Motor neuron (in vitro differentiated cells): ENCODE data around the gene NRDE2. TPM values are rescaled to one million over a fixed set of nuclear protein-coding genes. Genes with fewer than 3 reads are reported as not detected.
"Not testable (repeated sequence)": the region's sequence is repeated elsewhere in the genome, so short reads cannot be mapped to it uniquely, and the experiment has no call there.

Experiments used
- ATAC-seq, 8 experiments: fragments of 200-7000 bp; cut with Tn5 transposase; replicated peaks in 6 of 8; 2 replicates each; pipeline ENCODE4 v1.8.0; 2021; ENCODE audit warnings: mild to moderate bottlenecking in 8 of 8, moderate library complexity in 8 of 8
- H3K27ac ChIP-seq, 2 donors: fragments of 250-450 bp; sonication (Bioruptor Pico); 2 replicates each; pipeline ENCODE4 v1.9.0; 2021; ENCODE audit warnings: antibody characterized with exemption in 2 of 2, mild to moderate bottlenecking in 2 of 2, moderate library complexity in 1 of 2
- H3K4me1 ChIP-seq, 2 donors: fragments of 250-450 bp; sonication (Bioruptor Pico); replicated peaks in 1 of 2; 2 replicates each; pipeline ENCODE4 v1.6.1; 2021; ENCODE audit warnings: antibody characterized with exemption in 2 of 2, mild to moderate bottlenecking in 2 of 2, moderate library complexity in 1 of 2
- H3K4me3 ChIP-seq, 5 donors: fragments of 250-450 bp; sonication (Bioruptor Pico); 2 replicates each; pipeline ENCODE4 v1.9.0; 2021; ENCODE audit warnings: antibody characterized with exemption in 5 of 5, mild to moderate bottlenecking in 5 of 5, moderate library complexity in 4 of 5
- WGBS, 10 experiments: fragments of 450-650 bp; shearing (Covaris generic); methylation state at CpG; one replicate each; pipeline ENCODE4 v1.0.0; 2022; 5-methylcytosine and 5-hydroxymethylcytosine counted together
- in situ Hi-C, 9 experiments: fragments of 400-800 bp; cut with MboI; loops; one replicate each; pipeline ENCODE4 v1.15.0; 2021; ENCODE audit warnings: low sequenced_read_pairs in 9 of 9, low pct_unique_long_range_greater_than_20kb in 2 of 9; ENCODE audit not compliant: unreplicated experiment in 9 of 9
- total RNA-seq, 8 experiments: library from RNA; unstranded; fragments of 300-600 nt; gene quantifications; 2 replicates each; pipeline versions ENCODE4 v1.2.3 to v1.2.4, GENCODE V29; 2022

NRDE2 gene
- total RNA-seq, 8 experiments from 2014 or later, result 6.4 to 21.6 (median 9.9) TPM

DNA sequence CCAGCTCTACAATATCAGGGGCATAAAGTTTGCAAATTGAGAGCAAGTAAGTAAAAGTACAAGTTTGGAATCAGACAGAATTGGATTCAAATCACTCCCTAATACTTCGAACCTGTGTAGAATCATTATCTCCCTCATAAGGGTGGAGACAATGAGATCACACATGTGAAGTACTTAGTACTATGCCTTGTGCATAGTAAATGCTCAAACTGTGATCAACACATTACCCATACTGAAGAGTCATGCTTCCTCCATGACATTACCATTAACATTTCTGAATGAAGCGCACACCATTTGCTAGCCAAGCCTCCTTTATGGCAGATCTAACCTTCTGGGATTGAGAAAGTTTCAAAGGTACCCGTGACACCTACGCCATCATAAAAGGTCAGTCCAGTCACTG is 26.6 kb upstream of the NRDE2 start:
- WGBS, 10 experiments, result 0 to 100% (median 67%) methylated on average over 1 to 4 of the region's 4 CpGs; no CpG with 5 or more reads in 1 of the 10 experiments
- H3K27ac ChIP-seq, result no peak overlapping the region
- in situ Hi-C loops, result no loop called here
- peak in 2 of 8 experiments; percentile 70 to 89 for ATAC-seq
- peaks cover 4 to 8% of the 10 kb centered on the region in 2 donors for H3K4me1 ChIP-seq
- H3K4me3 ChIP-seq, result no peak overlapping the region

DNA sequence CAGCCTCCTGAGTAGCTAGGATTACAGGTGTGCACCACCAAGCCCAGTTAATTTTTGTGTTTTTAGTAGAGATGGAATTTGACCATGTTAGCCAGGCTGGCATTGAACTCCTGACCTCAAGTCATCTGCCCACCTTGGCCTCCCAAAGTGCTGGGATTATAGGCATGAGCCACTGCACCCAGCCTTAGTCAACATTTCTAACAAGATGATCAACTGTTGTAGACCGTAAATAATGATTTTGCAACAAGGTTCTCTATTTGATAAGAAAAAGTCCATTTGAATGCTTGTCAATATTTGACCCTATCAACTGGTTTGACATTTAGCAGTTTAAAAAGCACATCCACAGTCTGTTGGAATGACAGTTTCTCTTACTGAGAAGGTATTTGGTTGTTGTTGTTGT is 25.2 kb upstream of the NRDE2 start:
- no peak for ATAC-seq
- 15 to 100% (median 100%) methylated on average over 1 of the region's 1 CpG; no CpG with 5 or more reads in 5 of the 10 experiments for WGBS, 10 experiments
- in situ Hi-C loops, result no loop called here
- Histone ChIP-seq H3K4me3 (no peak overlapping the region), H3K4me1 (peaks cover 4 to 8% of the 10 kb centered on the region in 2 donors), H3K27ac (no peak overlapping the region)

DNA sequence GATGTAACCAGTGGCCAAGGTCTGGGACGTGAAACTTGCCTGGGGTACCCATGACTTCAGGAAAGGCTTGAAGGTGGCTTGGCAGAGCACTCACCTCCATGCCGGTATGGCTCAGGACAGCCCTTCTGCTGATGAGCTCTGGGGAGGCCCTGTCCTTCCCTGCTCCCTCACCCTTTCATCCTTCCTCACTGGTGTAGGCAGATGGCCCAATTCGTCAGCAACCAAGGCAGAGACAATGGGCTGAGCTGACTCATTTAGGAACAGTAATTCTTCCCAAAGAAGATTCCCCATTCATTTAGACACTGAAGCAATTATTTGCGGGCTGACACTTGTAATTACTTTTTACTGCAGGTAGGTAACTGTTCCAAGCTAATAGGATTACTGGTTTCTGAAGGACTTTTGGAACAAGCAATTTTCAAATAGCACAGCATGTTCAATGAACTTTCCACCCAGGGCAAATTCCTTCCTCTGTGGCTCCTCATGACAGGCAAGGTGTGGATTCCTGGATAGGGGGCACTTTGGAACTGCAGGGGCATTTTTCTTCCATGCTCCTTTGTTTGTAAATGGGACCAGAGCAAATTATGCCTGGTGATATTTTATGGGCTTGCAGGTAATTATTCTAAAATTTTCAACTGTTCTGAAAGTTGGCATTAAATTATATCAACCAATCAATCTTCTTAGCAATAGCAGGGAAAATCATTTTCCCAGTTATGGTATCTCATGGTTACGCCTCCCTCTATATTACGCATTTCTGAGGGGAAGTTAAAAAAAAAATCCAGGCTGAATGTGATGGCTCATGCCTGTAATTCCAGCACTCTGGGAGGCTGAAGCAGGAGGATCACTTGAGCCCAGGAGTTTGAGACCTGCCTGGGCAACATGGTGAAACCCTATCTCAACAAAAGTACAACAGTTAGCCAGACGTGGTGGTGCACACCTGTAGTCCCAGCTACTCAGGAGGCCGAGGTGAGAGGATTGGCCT is 24.1 kb upstream of the NRDE2 start:
- Histone ChIP-seq H3K4me3 (no peak overlapping the region), H3K4me1 (peaks cover 4 to 8% of the 10 kb centered on the region in 2 donors), H3K27ac (no peak overlapping the region)
- in situ Hi-C loops, result no loop called here
- peak in 5 of 8 experiments; percentile 55 to 72 (median 69) for ATAC-seq
- 20 to 94% (median 80%) methylated on average over 1 to 4 of the region's 8 CpGs; no CpG with 5 or more reads in 2 of the 10 experiments for WGBS, 10 experiments

DNA sequence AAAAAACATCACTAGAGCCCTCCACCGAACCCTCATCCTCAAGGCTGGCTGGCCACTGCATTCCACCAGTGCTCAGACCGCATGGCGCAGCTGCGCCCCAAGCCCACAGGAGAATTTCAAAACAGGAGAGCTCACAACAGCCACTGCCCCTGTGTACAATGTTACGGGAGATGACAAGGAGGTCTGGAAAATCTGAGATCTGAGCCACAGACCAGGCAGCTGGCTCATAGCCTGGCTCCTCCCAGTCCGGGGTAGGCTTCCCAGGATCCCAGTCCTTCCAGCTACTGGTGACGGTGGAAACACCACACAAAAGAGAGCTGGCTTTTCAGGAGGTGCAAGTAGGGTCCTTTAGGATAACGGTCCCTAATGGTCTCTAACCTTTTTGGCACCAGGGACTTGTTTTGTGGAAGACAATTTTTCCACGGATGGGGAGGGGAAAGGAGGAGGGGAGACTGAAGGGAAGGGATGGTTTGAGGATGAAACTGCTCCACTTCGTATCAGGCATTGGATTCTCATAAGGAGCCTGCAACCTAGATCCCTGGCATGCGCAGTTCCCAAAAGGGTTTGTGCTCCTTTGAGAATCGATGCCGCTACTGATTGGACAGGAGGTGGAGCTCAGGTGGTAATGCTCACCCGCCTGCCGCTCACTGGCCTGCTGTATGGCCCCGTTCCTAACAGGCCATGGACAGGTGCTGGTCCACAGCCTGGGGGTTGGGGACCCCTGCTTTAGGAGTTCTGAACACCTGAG is 23.0 kb upstream of the NRDE2 start:
- Histone ChIP-seq H3K4me1 (peaks cover 4 to 8% of the 10 kb centered on the region in 2 donors), H3K4me3 (no peak overlapping the region), H3K27ac (no peak overlapping the region)
- 0 to 100% (median 87%) methylated on average over 1 to 7 of the region's 16 CpGs; no CpG with 5 or more reads in 5 of the 10 experiments for WGBS, 10 experiments
- in situ Hi-C loops, result no loop called here
- no peak for ATAC-seq

DNA sequence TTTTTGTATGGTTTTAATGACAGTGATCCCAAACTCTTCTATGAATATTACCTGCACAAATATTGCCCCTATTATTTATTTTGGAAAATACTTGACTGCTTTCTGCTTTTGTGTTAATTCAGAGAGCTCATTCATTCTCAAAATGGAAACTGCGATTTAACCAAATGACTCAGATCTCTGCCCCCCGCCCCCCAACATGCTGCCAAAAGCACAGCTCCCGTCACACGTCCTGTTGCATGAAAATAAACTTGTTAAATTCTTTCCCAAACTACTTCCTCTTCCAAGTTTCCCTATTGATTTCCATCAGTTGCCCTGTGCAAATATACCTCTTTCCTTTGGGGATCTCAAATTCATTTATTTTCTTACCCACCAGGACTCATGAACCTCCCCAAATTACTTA is 18.0 kb upstream of the NRDE2 start:
- no peak overlapping the region for H3K4me3 ChIP-seq
- H3K27ac ChIP-seq, result no peak overlapping the region
- no peaks in the 10 kb centered on the region for H3K4me1 ChIP-seq
- 0 to 100% (median 79%) methylated on average over 1 to 4 of the region's 4 CpGs; no CpG with 5 or more reads in 2 of the 10 experiments for WGBS, 10 experiments
- no peak for ATAC-seq
- in situ Hi-C loops, result no loop called here

DNA sequence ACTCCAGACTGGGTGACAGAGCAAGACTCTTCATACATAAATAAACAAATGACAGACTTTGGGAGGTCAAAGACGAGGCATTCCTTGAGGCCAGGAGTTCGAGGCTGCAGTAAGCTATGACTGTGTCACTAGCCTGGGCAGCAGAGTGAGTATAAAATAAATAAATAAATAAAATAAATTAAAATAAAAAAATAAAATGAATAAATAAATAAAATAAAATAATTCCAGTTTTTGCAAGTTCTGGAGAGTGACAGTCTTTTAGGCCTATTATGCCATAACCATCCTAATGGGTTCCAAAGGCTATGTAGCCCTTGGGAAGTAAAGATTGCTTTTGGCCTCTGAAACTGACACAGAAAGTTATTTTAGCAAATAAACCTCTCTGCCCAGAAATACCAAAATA is 16.5 kb upstream of the NRDE2 start:
- no peak for ATAC-seq
- H3K4me1 ChIP-seq, result peaks cover 0 to 5% of the 10 kb centered on the region in 2 donors
- H3K27ac ChIP-seq, result no peak overlapping the region
- in situ Hi-C loops, result no loop called here
- H3K4me3 ChIP-seq, result no peak overlapping the region
- whole genome bisulfite sequencing, 10 experiments, result 13 to 100% (median 91%) methylated on average over 1 to 2 of the region's 2 CpGs; no CpG with 5 or more reads in 1 of the 10 experiments

DNA sequence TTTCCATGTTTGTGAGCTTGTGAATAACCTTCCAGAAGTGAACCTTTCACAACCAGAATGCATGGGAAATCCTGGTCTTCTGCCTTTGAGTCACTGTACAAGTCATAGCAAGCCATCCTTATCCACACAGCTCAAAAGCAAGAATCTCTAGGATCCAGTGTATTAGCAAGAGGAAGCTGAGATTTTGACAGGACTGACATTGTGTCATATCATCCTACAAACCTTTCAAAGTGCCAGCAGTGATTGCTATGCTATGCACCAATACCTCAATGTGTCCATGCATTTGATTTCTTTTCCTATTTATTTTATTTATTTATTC is 13.5 kb upstream of the NRDE2 start:
- ATAC-seq, result no peak
- peaks cover 0 to 5% of the 10 kb centered on the region in 2 donors for H3K4me1 ChIP-seq
- in situ Hi-C loops, result no loop called here
- no peak overlapping the region for H3K27ac ChIP-seq
- no peak overlapping the region for H3K4me3 ChIP-seq

DNA sequence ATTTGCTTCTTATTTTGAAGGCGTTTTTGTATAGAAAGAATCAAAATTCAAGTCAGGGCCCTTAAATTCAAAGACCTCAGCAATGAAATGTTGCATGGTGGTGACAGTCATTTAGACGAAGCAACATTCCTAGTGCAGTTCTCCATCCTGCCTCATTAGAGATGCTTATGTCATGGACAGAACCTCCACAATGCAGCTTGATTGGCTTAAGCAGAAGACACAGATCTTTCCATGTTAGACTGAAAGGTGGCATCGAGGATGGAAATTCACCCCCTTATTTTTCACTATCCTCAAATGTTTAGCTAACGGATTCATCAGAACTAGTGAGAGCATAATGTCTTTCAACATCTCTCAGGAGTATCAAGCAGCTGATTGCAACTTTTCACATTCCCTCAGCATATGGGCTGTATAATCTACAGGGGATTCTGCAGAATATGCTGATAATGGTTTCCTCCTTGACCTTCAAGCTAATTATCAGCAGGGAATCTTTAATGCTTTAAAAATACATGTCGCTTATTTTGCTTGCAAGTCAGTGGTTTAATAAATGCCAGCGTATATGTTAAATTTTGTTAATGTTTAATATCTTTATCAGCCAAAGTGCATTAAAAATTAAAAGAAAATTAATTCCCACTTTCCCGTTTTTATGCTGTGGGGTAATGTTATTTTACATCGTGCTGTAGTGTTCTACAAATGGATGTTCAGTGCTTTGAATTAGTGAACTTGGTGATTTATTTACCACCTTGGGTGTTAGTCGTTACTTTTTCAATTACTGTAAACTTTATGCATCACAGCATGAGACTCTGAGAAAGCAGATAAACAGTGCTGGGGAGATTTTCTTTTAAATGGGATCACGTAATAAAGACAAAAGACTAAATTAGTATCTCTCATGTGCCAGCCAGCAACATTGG is 12.8 kb upstream of the NRDE2 start:
- in situ Hi-C loops, result no loop called here
- Histone ChIP-seq H3K27ac (no peak overlapping the region), H3K4me3 (no peak overlapping the region), H3K4me1 (peaks cover 0 to 5% of the 10 kb centered on the region in 2 donors)
- peak in 4 of 8 experiments; percentile 27 to 81 (median 39) for ATAC-seq
- WGBS, 10 experiments, result 28 to 100% (median 68%) methylated on average over 2 to 10 of the region's 10 CpGs

DNA sequence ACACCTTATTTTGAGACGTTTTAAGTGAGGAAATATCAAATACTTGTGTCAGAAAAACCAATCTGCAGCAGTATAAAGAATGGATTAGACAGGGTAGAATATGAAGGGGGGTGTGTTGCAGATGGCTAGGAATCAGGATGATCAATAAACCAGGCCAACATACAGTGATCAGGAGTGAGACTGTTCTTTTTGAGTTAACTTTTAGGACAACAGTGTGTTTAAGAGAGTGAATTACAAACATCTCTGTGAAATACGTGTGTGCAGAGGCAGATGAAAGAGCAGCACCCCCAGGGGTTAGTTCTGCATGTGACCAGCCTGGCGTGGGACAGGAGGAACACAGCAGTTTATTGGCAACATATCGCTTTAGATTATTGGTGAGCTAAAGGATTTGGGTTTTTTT is 10.6 kb upstream of the NRDE2 start:
- Histone ChIP-seq H3K4me1 (peaks cover 0 to 5% of the 10 kb centered on the region in 2 donors), H3K27ac (no peak overlapping the region), H3K4me3 (no peak overlapping the region)
- ATAC-seq, result no peak
- 17 to 67% (median 26%) methylated on average over 1 to 4 of the region's 4 CpGs; no CpG with 5 or more reads in 3 of the 10 experiments for WGBS, 10 experiments
- in situ Hi-C loops, result no loop called here

DNA sequence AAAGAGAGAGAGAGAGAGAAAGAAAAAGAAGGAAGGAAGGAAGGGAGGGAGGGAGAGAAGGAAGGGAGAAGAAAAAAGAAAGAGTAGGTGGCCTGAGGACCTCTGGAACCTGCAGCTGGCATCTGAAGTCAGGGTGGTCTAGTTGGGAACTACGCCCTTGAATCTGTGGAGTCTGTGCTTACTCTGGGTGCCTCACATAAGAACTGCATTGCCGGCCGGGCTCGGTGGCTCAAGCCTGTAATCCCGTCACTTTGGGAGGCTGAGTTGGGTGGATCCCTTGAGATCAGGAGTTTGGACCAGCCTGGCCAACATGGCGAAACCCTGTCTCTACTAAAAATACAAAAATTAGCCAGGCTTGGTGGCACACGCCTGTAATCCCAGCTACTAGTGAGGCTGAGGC is 10.0 kb upstream of the NRDE2 start:
- WGBS, 10 experiments, result 0 to 88% (median 64%) methylated on average over 1 to 7 of the region's 7 CpGs; no CpG with 5 or more reads in 2 of the 10 experiments
- no peak for ATAC-seq

DNA sequence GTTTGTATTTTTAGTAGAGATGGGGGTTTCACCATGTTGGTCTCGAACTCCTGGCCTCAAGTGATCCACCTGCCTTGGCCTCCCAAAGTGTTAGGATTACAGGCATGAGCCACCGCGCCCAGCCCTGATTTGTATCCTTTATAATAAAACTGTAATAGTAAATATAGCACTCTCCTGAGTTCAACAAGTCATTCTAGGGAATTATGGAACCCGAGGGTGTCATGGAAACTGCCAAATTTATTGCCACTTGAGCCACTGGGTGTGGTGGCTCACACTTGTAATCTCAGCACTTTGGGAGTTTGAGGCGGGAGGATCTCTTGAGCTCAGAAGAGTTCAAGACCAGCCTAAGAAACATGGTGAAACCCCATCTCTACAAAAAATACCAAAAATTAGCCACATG is 9.5 kb upstream of the NRDE2 start:
- ATAC-seq, in situ Hi-C loops: not testable (repeated sequence)
- 32 to 100% (median 66%) methylated on average over 1 to 5 of the region's 5 CpGs; no CpG with 5 or more reads in 1 of the 10 experiments for WGBS, 10 experiments

More for the DNA sequence above, 10.0 kb upstream of the NRDE2 start:
- in situ Hi-C loops, result no loop called here
- Histone ChIP-seq H3K4me3 (no peak overlapping the region), H3K27ac (no peak overlapping the region), H3K4me1 (peaks cover 0 to 5% of the 10 kb centered on the region in 2 donors)

DNA sequence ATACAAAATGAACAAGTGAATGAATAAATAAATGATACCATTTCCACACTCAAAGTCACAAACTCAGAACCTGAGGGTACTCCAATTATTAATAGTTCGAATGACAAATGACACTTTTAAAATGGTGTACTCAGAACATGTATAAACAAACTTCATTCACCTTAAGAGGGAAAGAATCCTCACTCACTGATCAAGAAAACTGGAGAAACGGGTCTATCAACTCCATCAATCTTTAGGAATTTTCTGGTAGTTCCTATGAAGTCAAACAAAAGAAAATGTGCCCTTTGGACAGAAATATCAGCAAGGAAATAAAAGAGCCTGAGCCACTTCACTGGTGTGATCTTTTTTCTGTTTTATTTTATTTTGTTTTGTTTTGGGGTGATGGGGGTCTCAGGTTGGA is 5.2 kb upstream of the NRDE2 start:
- WGBS, 10 experiments, result 0 to 80% (median 28%) methylated on average over 1 to 2 of the region's 2 CpGs
- in situ Hi-C loops, result no loop called here
- Histone ChIP-seq H3K4me1 (no peaks in the 10 kb centered on the region), H3K4me3 (no peak overlapping the region), H3K27ac (no peak overlapping the region)
- no peak for ATAC-seq

More for the DNA sequence above, 9.5 kb upstream of the NRDE2 start:
- not testable (repeated sequence) for H3K4me1 ChIP-seq, H3K27ac ChIP-seq, H3K4me3 ChIP-seq
